GM21447 (cell line): ENCODE results near the gene KHDRBS2.

ENCODE experiments used
- ATAC-seq: cut with Tn5 transposase; IDR thresholded peaks from one replicate; pipeline ENCODE4 v1.9.1; 2021; ENCODE audit not compliant: unreplicated experiment

Gene KHDRBS2

GRCh38 chr6:62039605-62040004, 246.4 kb downstream of the KHDRBS2 start:
- no peak for ATAC-seq

GRCh38 chr6:62037445-62037844, 248.6 kb downstream of the KHDRBS2 start:
- ATAC-seq = no peak

- no peak for ATAC-seq
Measured at GRCh38 chr6:62035952-62036351, 250.1 kb downstream of the KHDRBS2 start.

GRCh38 chr6:62013719-62014118, 272.3 kb downstream of the KHDRBS2 start:
- ATAC-seq = no peak

GRCh38 chr6:62009445-62009844, 276.6 kb downstream of the KHDRBS2 start:
- no peak for ATAC-seq

- ATAC-seq = no peak
Measured at GRCh38 chr6:61989616-61990015, 296.4 kb downstream of the KHDRBS2 start.

- ATAC-seq = no peak
Measured at GRCh38 chr6:61980622-61981021, 305.4 kb downstream of the KHDRBS2 start.

- no peak for ATAC-seq
Measured at GRCh38 chr6:61977947-61978346, 308.1 kb downstream of the KHDRBS2 start.

GRCh38 chr6:61977099-61977498, 308.9 kb downstream of the KHDRBS2 start:
- no peak for ATAC-seq

GRCh38 chr6:61959196-61959595, 326.8 kb downstream of the KHDRBS2 start:
- no peak for ATAC-seq

- ATAC-seq = no peak
Measured at GRCh38 chr6:61953851-61954250, 332.2 kb downstream of the KHDRBS2 start.

GRCh38 chr6:61951586-61951985, 334.4 kb downstream of the KHDRBS2 start:
- ATAC-seq = no peak

- ATAC-seq = no peak
Measured at GRCh38 chr6:61950811-61951210, 335.2 kb downstream of the KHDRBS2 start.

GRCh38 chr6:61949971-61950370, 336.1 kb downstream of the KHDRBS2 start:
- ATAC-seq = no peak

GRCh38 chr6:61949161-61949560, 336.9 kb downstream of the KHDRBS2 start:
- ATAC-seq = no peak

- no peak for ATAC-seq
Measured at GRCh38 chr6:61947311-61947947, 338.6 kb downstream of the KHDRBS2 start.

- no peak for ATAC-seq
Measured at GRCh38 chr6:61940919-61941318, 345.1 kb downstream of the KHDRBS2 start.

- ATAC-seq = no peak
Measured at GRCh38 chr6:61935242-61935846, 350.7 kb downstream of the KHDRBS2 start.

GRCh38 chr6:61909486-61909885, 376.5 kb downstream of the KHDRBS2 start:
- ATAC-seq = no peak

- ATAC-seq = no peak
Measured at GRCh38 chr6:61901748-61902147, 384.3 kb downstream of the KHDRBS2 start.

GRCh38 chr6:61894536-61894935, 391.5 kb downstream of the KHDRBS2 start:
- ATAC-seq = no peak

GRCh38 chr6:61887423-61887822, 398.6 kb downstream of the KHDRBS2 start:
- no peak for ATAC-seq
